ENCODE results near the gene GOLGA8T.
"Not testable (repeated sequence)": the region's sequence is repeated elsewhere in the genome, so short reads cannot be mapped to it uniquely, and the experiment has no call there.

The GOLGA8T gene

GRCh38 chr15:30191639-30192038 lies 56.8 kb downstream of the GOLGA8T start:
- DNase-seq (ENCODE audit: low spot score) = not testable (repeated sequence)

GRCh38 chr15:30192119-30192745 lies 57.4 kb downstream of the GOLGA8T start:
- not testable (repeated sequence) for DNase-seq (ENCODE audit: low spot score)

- DNase-seq (ENCODE audit: low spot score) = not testable (repeated sequence)
Measured at GRCh38 chr15:30192892-30193291, 58.0 kb downstream of the GOLGA8T start.
